Esophagus (tissue), 2 donors: ENCODE measurements around the gene AMIGO3. TPM values are rescaled to one million over a fixed set of nuclear protein-coding genes. Genes with fewer than 3 reads are reported as not detected.

Experiments used
- H3K27ac ChIP-seq, 2 donors: one replicate each; pipeline ENCODE4 v1.5.1; 2013; ENCODE audit warnings: low read depth in 2 of 2, mild to moderate bottlenecking in 2 of 2, inconsistent platforms in 1 of 2, low read length in 1 of 2, moderate library complexity in 1 of 2
- H3K27me3 ChIP-seq, 2 donors: one replicate each; pipeline ENCODE4 v1.6.1; 2013; ENCODE audit warnings: low read length in 2 of 2, control low read depth in 1 of 2, mild to moderate bottlenecking in 1 of 2; ENCODE audit not compliant: insufficient read depth in 2 of 2, control insufficient read depth in 1 of 2
- H3K36me3 ChIP-seq, 2 donors: one replicate each; pipeline ENCODE4 v1.6.1; 2013; ENCODE audit warnings: low read length in 1 of 2; ENCODE audit not compliant: control insufficient read depth in 2 of 2, insufficient read depth in 2 of 2
- H3K4me1 ChIP-seq, 2 donors: one replicate each; pipeline ENCODE4 v1.6.1; 2013; ENCODE audit warnings: low read length in 1 of 2; ENCODE audit not compliant: control insufficient read depth in 2 of 2, insufficient read depth in 2 of 2
- H3K4me3 ChIP-seq, 2 donors: one replicate each; pipeline ENCODE4 v1.5.1; 2013; ENCODE audit warnings: low read length in 2 of 2, mild to moderate bottlenecking in 2 of 2, low read depth in 1 of 2, moderate library complexity in 1 of 2
- H3K9me3 ChIP-seq, 2 donors: one replicate each; pipeline ENCODE4 v1.6.1; 2013; ENCODE audit warnings: mild to moderate bottlenecking in 2 of 2, low read depth in 1 of 2, low read length in 1 of 2, moderate library complexity in 1 of 2; ENCODE audit not compliant: control insufficient read depth in 2 of 2, insufficient read depth in 1 of 2
- WGBS, 2 donors: extraction: QIAGEN DNeasy Blood & Tissue Kit; methylation state at CpG; one replicate each; pipeline ENCODE4 v1.1.7; 2013; 5-methylcytosine and 5-hydroxymethylcytosine counted together
- polyA plus RNA-seq, 2 donors: library from polyadenylated mRNA; stranded (reverse); fragments of 200-250 nt; gene quantifications; one replicate each; pipeline ENCODE4 v1.2.3, GENCODE V29; 2013
- donor health status: healthy with polysubstance abuse.
- donor health status: Bipolar disorder and iron deficiency.

AMIGO3 gene
- polyA plus RNA-seq, 2 donors: 1.00 to 1.4 TPM

- Histone ChIP-seq H3K27me3 (no peaks in the 10 kb centered on the region), H3K27ac (peak overlapping the region; percentile 95 to 98), H3K4me3 (peak overlapping the region; percentile 75 to 80), H3K9me3 (no peaks in the 10 kb centered on the region), H3K4me1 (peaks cover 0 to 20% of the 10 kb centered on the region in 2 donors), H3K36me3 (peaks cover 1 to 23% of the 10 kb centered on the region in 2 donors)
- WGBS, 2 donors: 21 to 26% methylated on average over 17 of the region's 17 CpGs
Measured at GRCh38 chr3:49673121-49673714, 46.3 kb downstream of the AMIGO3 start.

GRCh38 chr3:49671291-49672288, 47.9 kb downstream of the AMIGO3 start:
- H3K4me1 ChIP-seq: peaks cover 0 to 20% of the 10 kb centered on the region in 2 donors
- 38 to 41% methylated on average over 11 of the region's 11 CpGs for WGBS, 2 donors
- H3K4me3 ChIP-seq: no peak overlapping the region
- peaks cover 0 to 9% of the 10 kb centered on the region in 2 donors for H3K36me3 ChIP-seq
- H3K27me3 ChIP-seq: no peaks in the 10 kb centered on the region
- no peak overlapping the region for H3K27ac ChIP-seq
- H3K9me3 ChIP-seq: no peaks in the 10 kb centered on the region

- 60 to 62% methylated on average over 6 of the region's 6 CpGs for WGBS, 2 donors
- H3K36me3 ChIP-seq: peaks cover 0 to 3% of the 10 kb centered on the region in 2 donors
- no peaks in the 10 kb centered on the region for H3K9me3 ChIP-seq
- peaks cover 0 to 19% of the 10 kb centered on the region in 2 donors for H3K4me1 ChIP-seq
- no peak overlapping the region for H3K4me3 ChIP-seq
- H3K27me3 ChIP-seq: no peaks in the 10 kb centered on the region
- no peak overlapping the region for H3K27ac ChIP-seq
Measured at GRCh38 chr3:49670940-49671290, 48.6 kb downstream of the AMIGO3 start.

- Histone ChIP-seq H3K4me1 (peaks cover 0 to 10% of the 10 kb centered on the region in 2 donors), H3K4me3 (no peak overlapping the region), H3K36me3 (no peaks in the 10 kb centered on the region), H3K27ac (no peak overlapping the region), H3K9me3 (no peaks in the 10 kb centered on the region), H3K27me3 (no peaks in the 10 kb centered on the region)
- 51 to 63% methylated on average over 3 of the region's 3 CpGs for WGBS, 2 donors
Measured at GRCh38 chr3:49669352-49669751, 50.1 kb downstream of the AMIGO3 start.

GRCh38 chr3:49668861-49669260, 50.6 kb downstream of the AMIGO3 start:
- Histone ChIP-seq H3K27ac (no peak overlapping the region), H3K4me3 (no peak overlapping the region), H3K4me1 (peaks cover 0 to 10% of the 10 kb centered on the region in 2 donors), H3K9me3 (no peaks in the 10 kb centered on the region), H3K27me3 (no peaks in the 10 kb centered on the region), H3K36me3 (no peaks in the 10 kb centered on the region)
- WGBS, 2 donors: 41 to 50% methylated on average over 5 of the region's 5 CpGs

- Histone ChIP-seq H3K27me3 (no peaks in the 10 kb centered on the region), H3K27ac (no peak overlapping the region), H3K9me3 (no peaks in the 10 kb centered on the region), H3K36me3 (no peaks in the 10 kb centered on the region), H3K4me3 (no peak overlapping the region), H3K4me1 (peaks cover 0 to 9% of the 10 kb centered on the region in 2 donors)
- WGBS, 2 donors: 14 to 20% methylated on average over 5 of the region's 5 CpGs
Measured at GRCh38 chr3:49668414-49668797, 51.1 kb downstream of the AMIGO3 start.

- Histone ChIP-seq H3K27ac (no peak overlapping the region), H3K27me3 (no peaks in the 10 kb centered on the region), H3K36me3 (no peaks in the 10 kb centered on the region), H3K4me1 (peaks cover 0 to 5% of the 10 kb centered on the region in 2 donors), H3K4me3 (no peak overlapping the region), H3K9me3 (no peaks in the 10 kb centered on the region)
- WGBS, 2 donors: 74 to 79% methylated on average over 25 of the region's 25 CpGs
Measured at GRCh38 chr3:49667701-49668413, 51.6 kb downstream of the AMIGO3 start.

Other genes with a start within 250 kb of the AMIGO3 start
- 10 to 100 TPM in 1 of 2 donors, 1 to 10 TPM in 1; 8.6 to 18.8 TPM for gene DAG1, start 249.4 kb downstream of the AMIGO3 start, polyA plus RNA-seq
- gene BSN, start 165.2 kb downstream of the AMIGO3 start, polyA plus RNA-seq: under 1 TPM; 0.01 to 0.08 TPM
- 10 to 100 TPM; 21.0 to 53.0 TPM for gene APEH, start 45.3 kb downstream of the AMIGO3 start, polyA plus RNA-seq
- 10 to 100 TPM; 11.2 to 30.0 TPM for gene MST1, start 30.2 kb downstream of the AMIGO3 start, polyA plus RNA-seq
- 10 to 100 TPM; 14.7 to 16.9 TPM for gene RNF123, start 30.1 kb downstream of the AMIGO3 start, polyA plus RNA-seq
- 10 to 100 TPM; 17.7 to 32.1 TPM for gene GMPPB, start 4.3 kb upstream of the AMIGO3 start, polyA plus RNA-seq
- gene IP6K1, start 66.9 kb upstream of the AMIGO3 start, polyA plus RNA-seq: 10 to 100 TPM; 11.5 to 14.1 TPM
- under 1 TPM in 1 of 2 donors, not detected in 1; 0.04 TPM for gene CDHR4, start 80.2 kb upstream of the AMIGO3 start, polyA plus RNA-seq
- gene INKA1, start 83.6 kb upstream of the AMIGO3 start, polyA plus RNA-seq: 10 to 100 TPM; 26.3 to 28.4 TPM
- gene UBA7, start 94.3 kb upstream of the AMIGO3 start, polyA plus RNA-seq: 10 to 100 TPM; 24.1 to 54.3 TPM
- gene TRAIP, start 136.9 kb upstream of the AMIGO3 start, polyA plus RNA-seq: 1 to 10 TPM; 4.1 to 4.3 TPM
- under 1 TPM in 1 of 2 donors, not detected in 1; 0.01 TPM for gene CAMKV, start 150.2 kb upstream of the AMIGO3 start, polyA plus RNA-seq
- 10 to 100 TPM; 23.6 to 53.4 TPM for gene MST1R, start 184.2 kb upstream of the AMIGO3 start, polyA plus RNA-seq
- 10 to 100 TPM in 1 of 2 donors, 1 to 10 TPM in 1; 7.0 to 10.2 TPM for gene MON1A, start 210.1 kb upstream of the AMIGO3 start, polyA plus RNA-seq
- gene RBM6, start 220.5 kb upstream of the AMIGO3 start, polyA plus RNA-seq: 100 to 1,000 TPM in 1 of 2 donors, 10 to 100 TPM in 1; 36.5 to 101 TPM